GM12874 (cell line): ENCODE data around the gene SLC6A20.

ENCODE experiments used
- CTCF ChIP-seq: IDR thresholded peaks from 2 replicates; pipeline ENCODE4 v1.5.1; 2011; ENCODE audit warnings: low read depth, mild to moderate bottlenecking, control low read depth, low read length, moderate library complexity; ENCODE audit not compliant: insufficient read depth

The SLC6A20 gene

GRCh38 chr3:45832699-45833098, 36.4 kb upstream of the SLC6A20 start:
- peak; percentile 42; the same call in 1 of the 2 replicates for TF ChIP-seq CTCF

- no peak for TF ChIP-seq CTCF
Observed at GRCh38 chr3:45830121-45830520, 33.8 kb upstream of the SLC6A20 start.

GRCh38 chr3:45826908-45827307, 30.6 kb upstream of the SLC6A20 start:
- no peak for TF ChIP-seq CTCF

- TF ChIP-seq CTCF: no peak
Observed at GRCh38 chr3:45826321-45826720, 30.0 kb upstream of the SLC6A20 start.

GRCh38 chr3:45821127-45821526, 24.8 kb upstream of the SLC6A20 start:
- no peak for TF ChIP-seq CTCF

- TF ChIP-seq CTCF: no peak
Observed at GRCh38 chr3:45819543-45819942, 23.2 kb upstream of the SLC6A20 start.

- no peak for TF ChIP-seq CTCF
Observed at GRCh38 chr3:45817831-45818522, 21.6 kb upstream of the SLC6A20 start.
